ENCODE results near the gene PRND. TPM values are rescaled to one million over a fixed set of nuclear protein-coding genes. Genes with fewer than 3 reads are reported as not detected.

PRND gene
- total RNA-seq, 1 donor from 2014 or later, result not detected

GRCh38 chr20:4708856-4709255, 12.9 kb upstream of the PRND start:
- TF ChIP-seq CTCF (IDR thresholded peaks at IDR 0.05), result no peak
- H3K36me3 ChIP-seq, result no peaks in the 10 kb centered on the region

GRCh38 chr20:4709261-4710105, 12.2 kb upstream of the PRND start:
- no peaks in the 10 kb centered on the region for H3K27me3 ChIP-seq
- H3K36me3 ChIP-seq, result no peaks in the 10 kb centered on the region
- H3K27ac ChIP-seq, result no peak overlapping the region
- no peaks in the 10 kb centered on the region for H3K9me3 ChIP-seq
- peak in 1 of 2 donors; percentile 52 for DNase-seq (ENCODE audit: low spot score in 2 of 2)
- intact Hi-C loops (cut with DNase I), result no loop called here
- H3K4me1 ChIP-seq, result no peaks in the 10 kb centered on the region
- H3K4me3 ChIP-seq, result no peak overlapping the region
- no peak for TF ChIP-seq CTCF (IDR thresholded peaks at IDR 0.05)

More at GRCh38 chr20:4708856-4709255, 12.9 kb upstream of the PRND start:
- DNase-seq (ENCODE audit: low spot score in 2 of 2), result peak in 1 of 2 donors; percentile 24
- Histone ChIP-seq H3K4me1 (no peaks in the 10 kb centered on the region), H3K4me3 (no peak overlapping the region), H3K27me3 (no peaks in the 10 kb centered on the region), H3K9me3 (no peaks in the 10 kb centered on the region), H3K27ac (no peak overlapping the region)
- intact Hi-C loops (cut with DNase I), result no loop called here

- Histone ChIP-seq H3K4me3 (no peak overlapping the region), H3K4me1 (no peaks in the 10 kb centered on the region)
- DNase-seq (ENCODE audit: low spot score in 2 of 2), result no peak
These were observed 11.6 kb upstream of the PRND start for GRCh38 chr20:4710106-4710475.

GRCh38 chr20:4711511-4711910, 10.2 kb upstream of the PRND start:
- Histone ChIP-seq H3K4me3 (no peak overlapping the region), H3K27ac (no peak overlapping the region), H3K4me1 (no peaks in the 10 kb centered on the region), H3K36me3 (no peaks in the 10 kb centered on the region), H3K9me3 (no peaks in the 10 kb centered on the region), H3K27me3 (no peaks in the 10 kb centered on the region)
- peak in 1 of 2 donors; percentile 24 for DNase-seq (ENCODE audit: low spot score in 2 of 2)
- TF ChIP-seq CTCF (IDR thresholded peaks at IDR 0.05), result no peak
- intact Hi-C loops (cut with DNase I), result no loop called here

More at GRCh38 chr20:4710106-4710475, 11.6 kb upstream of the PRND start:
- no peaks in the 10 kb centered on the region for H3K9me3 ChIP-seq
- intact Hi-C loops (cut with DNase I), result no loop called here
- no peak for TF ChIP-seq CTCF (IDR thresholded peaks at IDR 0.05)
- H3K36me3 ChIP-seq, result no peaks in the 10 kb centered on the region
- no peaks in the 10 kb centered on the region for H3K27me3 ChIP-seq
- H3K27ac ChIP-seq, result no peak overlapping the region

- H3K36me3 ChIP-seq, result no peaks in the 10 kb centered on the region
- no peaks in the 10 kb centered on the region for H3K9me3 ChIP-seq
- peak in 1 of 2 donors; percentile 39 for DNase-seq (ENCODE audit: low spot score in 2 of 2)
- H3K27ac ChIP-seq, result no peak overlapping the region
- no peaks in the 10 kb centered on the region for H3K4me1 ChIP-seq
- no peaks in the 10 kb centered on the region for H3K27me3 ChIP-seq
- intact Hi-C loops (cut with DNase I), result no loop called here
- no peak overlapping the region for H3K4me3 ChIP-seq
- TF ChIP-seq CTCF (IDR thresholded peaks at IDR 0.05), result no peak
These were observed 8.3 kb upstream of the PRND start for GRCh38 chr20:4713401-4713800.

Data from ascending aorta (tissue), 2 donors.